GM12891 (cell line): Measurements from ENCODE around the gene PPP4R3B.

ENCODE experiments used
- POLR2A ChIP-seq: IDR thresholded peaks from 2 replicates; pipeline ENCODE4 v1.6.1; 2011; ENCODE audit warnings: low read depth, low read length, control low read depth
- POLR2AphosphoS5 ChIP-seq: IDR thresholded peaks from 2 replicates; pipeline ENCODE4 v1.6.1; 2011; ENCODE audit warnings: low read depth, low read length, control low read depth
- POU2F2 ChIP-seq: IDR thresholded peaks from 2 replicates; pipeline ENCODE4 v1.6.1; 2011; ENCODE audit warnings: low read depth, mild to moderate bottlenecking, control low read depth, low read length, moderate library complexity

GRCh38 chr2:55618275-55619055 lies 1.0 kb upstream of the PPP4R3B start:
- TF ChIP-seq POLR2A (0 out of 2 replicates have a peak, but pooled peaks have one; percentile 21), POLR2AphosphoS5 (no peak), POU2F2 (no peak)
